ENCODE data around the gene DDX54.
"Not testable (repeated sequence)": the region's sequence is repeated elsewhere in the genome, so short reads cannot be mapped to it uniquely, and the experiment has no call there.

The DDX54 gene

DNA sequence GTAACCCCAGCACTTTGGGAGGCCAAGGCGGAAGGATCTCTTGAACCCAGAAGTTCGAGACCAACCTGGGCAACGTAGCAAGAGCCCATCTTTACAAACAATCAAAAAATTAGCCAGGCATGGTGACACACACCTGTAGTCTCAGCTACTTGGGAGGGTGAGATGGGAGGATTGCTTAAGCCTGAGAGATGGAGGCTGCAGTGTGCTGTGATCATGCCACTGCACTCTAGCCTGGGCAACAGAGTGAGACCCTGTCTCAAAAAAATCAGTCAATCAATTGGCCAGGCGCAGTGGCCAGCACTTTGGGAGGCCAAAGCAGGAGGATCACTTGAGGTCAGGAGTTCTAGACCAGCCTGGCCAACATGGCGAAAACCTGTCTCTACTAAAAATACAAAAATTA lies 21.5 kb upstream of the DDX54 start:
- H3K18ac ChIP-seq (ENCODE audit: low read length); H2BK120ac ChIP-seq (ENCODE audit: low read depth, low read length); DNase-seq (ENCODE audit: low spot score); H3K23ac ChIP-seq (ENCODE audit: low read depth, low read length, poor library complexity); H2AK5ac ChIP-seq (ENCODE audit: low read depth, low read length); H4K91ac ChIP-seq (ENCODE audit: low read depth, low read length, poor library complexity); H3K4me2 ChIP-seq (ENCODE audit: insufficient read depth, low read length, poor library complexity, severe bottlenecking); H2BK5ac ChIP-seq (ENCODE audit: low read length); H3K36me3 ChIP-seq (replicated peaks in 1 of 2; ENCODE audit: control insufficient read depth in 2 of 2, insufficient read depth in 2 of 2, low read length in 2 of 2); H3K14ac ChIP-seq (ENCODE audit: low read length); H3K4me1 ChIP-seq (ENCODE audit: control insufficient read depth in 2 of 2, insufficient read depth in 1 of 2, low read depth in 1 of 2, low read length in 2 of 2); H3K27me3 ChIP-seq (ENCODE audit: control insufficient read depth in 3 of 3, insufficient read depth in 3 of 3, low read depth in 1 of 3, low read length in 3 of 3); H2BK12ac ChIP-seq (ENCODE audit: low read length); H3K9ac ChIP-seq (ENCODE audit: low read depth, low read length, poor library complexity); H3K4me3 ChIP-seq (ENCODE audit: low read length in 2 of 2); H3K4ac ChIP-seq (ENCODE audit: low read length); H2BK15ac ChIP-seq (ENCODE audit: low read length); H3K27ac ChIP-seq (replicated peaks; ENCODE audit: low read length); H3K79me1 ChIP-seq (ENCODE audit: low read depth, low read length); H2AFZ ChIP-seq (ENCODE audit: low read length); H3K9me3 ChIP-seq (replicated peaks in 1 of 2; ENCODE audit: control insufficient read depth in 2 of 2, insufficient read depth in 1 of 2, low read depth in 1 of 2, low read length in 2 of 2); H4K8ac ChIP-seq (ENCODE audit: low read depth, low read length): not testable (repeated sequence)
- WGBS, 2 donors (ENCODE audit: extremely low coverage in 2 of 2, insufficient read length in 2 of 2, insufficient replicate concordance in 1 of 2) = no CpG with 5 or more reads among the region's 5 CpGs

DNA sequence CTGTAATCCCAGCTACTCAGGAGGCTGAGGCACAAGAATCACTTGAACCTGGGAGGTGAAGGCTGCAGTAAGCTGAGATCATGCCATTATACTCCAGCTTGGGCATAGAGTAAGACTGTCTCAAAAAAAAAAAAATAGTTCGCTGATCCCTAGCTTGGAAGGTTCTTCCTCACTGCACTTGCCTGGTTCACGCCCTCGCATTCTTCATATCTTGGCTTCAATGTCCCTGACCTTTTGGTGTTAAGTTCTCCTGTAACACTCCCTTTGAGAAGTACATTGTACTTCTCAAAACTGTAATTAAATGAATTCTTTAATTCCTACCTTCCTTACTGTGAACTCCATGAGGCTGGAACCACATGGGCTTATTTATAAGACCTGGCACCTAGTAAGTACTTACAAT lies 19.5 kb upstream of the DDX54 start:
- H3K9me3 ChIP-seq (replicated peaks in 1 of 2; ENCODE audit: control insufficient read depth in 2 of 2, insufficient read depth in 1 of 2, low read depth in 1 of 2, low read length in 2 of 2) = peaks cover 0 to 7% of the 10 kb centered on the region in 2 donors
- no peak overlapping the region for H3K9ac ChIP-seq (ENCODE audit: low read depth, low read length, poor library complexity)

DNA sequence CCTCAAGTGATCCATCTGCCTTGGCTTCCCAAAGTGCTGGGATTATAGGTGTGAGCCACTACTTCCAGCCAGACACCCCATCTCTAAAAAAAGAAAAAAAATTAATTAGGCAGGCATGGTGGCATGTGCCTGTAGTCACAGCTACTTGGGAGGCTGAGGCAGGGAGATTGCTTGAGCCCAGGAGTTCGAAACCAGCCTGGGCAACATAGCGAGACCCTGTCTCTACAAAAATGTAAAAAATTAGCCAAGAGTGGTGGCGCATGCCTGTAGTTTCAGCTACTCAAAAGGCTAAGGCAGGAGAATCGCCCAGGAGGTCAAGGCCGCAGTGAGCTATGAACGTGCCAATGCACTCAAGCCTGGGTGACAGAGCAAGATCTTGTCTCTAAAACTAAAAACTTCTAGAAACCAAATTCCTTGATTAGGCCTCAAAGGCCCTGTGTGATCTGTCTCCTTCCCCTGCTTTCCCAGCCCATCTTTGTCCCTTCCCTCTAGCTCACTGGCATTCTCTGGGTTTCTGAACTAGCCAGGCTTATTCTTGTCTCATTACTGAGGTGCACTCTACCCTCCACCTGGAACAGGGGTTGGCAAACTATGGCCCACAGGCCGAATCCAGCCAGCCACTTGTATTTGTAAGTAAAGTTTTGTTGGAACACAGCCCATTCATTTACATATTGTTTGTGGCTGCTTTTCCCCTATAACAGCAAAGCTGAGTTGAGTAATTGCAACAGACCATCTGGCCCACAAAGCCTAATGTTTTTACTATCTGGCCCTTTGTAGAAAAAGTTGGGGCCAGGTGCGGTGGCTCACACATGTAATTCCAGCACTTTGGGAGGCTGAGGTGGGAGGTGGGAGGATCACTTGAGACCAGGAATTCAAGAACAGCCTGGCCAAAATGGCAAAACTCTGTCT lies 18.8 kb upstream of the DDX54 start:
- H3K4me3 ChIP-seq (ENCODE audit: low read length in 2 of 2) = no peak overlapping the region
- no CpG with 5 or more reads among the region's 8 CpGs for WGBS, 2 donors (ENCODE audit: extremely low coverage in 2 of 2, insufficient read length in 2 of 2, insufficient replicate concordance in 1 of 2)

More for the DNA sequence above, 19.5 kb upstream of the DDX54 start:
- Histone ChIP-seq H3K4me1 (ENCODE audit: control insufficient read depth in 2 of 2, insufficient read depth in 1 of 2, low read depth in 1 of 2, low read length in 2 of 2) (no peaks in the 10 kb centered on the region), H3K18ac (ENCODE audit: low read length) (no peak overlapping the region), H3K36me3 (replicated peaks in 1 of 2; ENCODE audit: control insufficient read depth in 2 of 2, insufficient read depth in 2 of 2, low read length in 2 of 2) (no peaks in the 10 kb centered on the region), H4K8ac (ENCODE audit: low read depth, low read length) (no peak overlapping the region), H3K4ac (ENCODE audit: low read length) (no peak overlapping the region), H2BK12ac (ENCODE audit: low read length) (no peak overlapping the region), H2AK5ac (ENCODE audit: low read depth, low read length) (no peak overlapping the region), H3K4me2 (ENCODE audit: insufficient read depth, low read length, poor library complexity, severe bottlenecking) (no peak overlapping the region), H2BK120ac (ENCODE audit: low read depth, low read length) (no peak overlapping the region), H2BK5ac (ENCODE audit: low read length) (no peak overlapping the region), H3K23ac (ENCODE audit: low read depth, low read length, poor library complexity) (no peak overlapping the region), H3K79me1 (ENCODE audit: low read depth, low read length) (no peaks in the 10 kb centered on the region), H3K27ac (replicated peaks; ENCODE audit: low read length) (no peak overlapping the region), H3K4me3 (ENCODE audit: low read length in 2 of 2) (no peak overlapping the region), H3K27me3 (ENCODE audit: control insufficient read depth in 3 of 3, insufficient read depth in 3 of 3, low read depth in 1 of 3, low read length in 3 of 3) (no peaks in the 10 kb centered on the region), H4K91ac (ENCODE audit: low read depth, low read length, poor library complexity) (no peak overlapping the region), H2BK15ac (ENCODE audit: low read length) (no peak overlapping the region), H3K14ac (ENCODE audit: low read length) (no peak overlapping the region), H2AFZ (ENCODE audit: low read length) (no peak overlapping the region)
- no CpG with 5 or more reads among the region's 3 CpGs for WGBS, 2 donors (ENCODE audit: extremely low coverage in 2 of 2, insufficient read length in 2 of 2, insufficient replicate concordance in 1 of 2)
- DNase-seq (ENCODE audit: low spot score) = no peak

DNA sequence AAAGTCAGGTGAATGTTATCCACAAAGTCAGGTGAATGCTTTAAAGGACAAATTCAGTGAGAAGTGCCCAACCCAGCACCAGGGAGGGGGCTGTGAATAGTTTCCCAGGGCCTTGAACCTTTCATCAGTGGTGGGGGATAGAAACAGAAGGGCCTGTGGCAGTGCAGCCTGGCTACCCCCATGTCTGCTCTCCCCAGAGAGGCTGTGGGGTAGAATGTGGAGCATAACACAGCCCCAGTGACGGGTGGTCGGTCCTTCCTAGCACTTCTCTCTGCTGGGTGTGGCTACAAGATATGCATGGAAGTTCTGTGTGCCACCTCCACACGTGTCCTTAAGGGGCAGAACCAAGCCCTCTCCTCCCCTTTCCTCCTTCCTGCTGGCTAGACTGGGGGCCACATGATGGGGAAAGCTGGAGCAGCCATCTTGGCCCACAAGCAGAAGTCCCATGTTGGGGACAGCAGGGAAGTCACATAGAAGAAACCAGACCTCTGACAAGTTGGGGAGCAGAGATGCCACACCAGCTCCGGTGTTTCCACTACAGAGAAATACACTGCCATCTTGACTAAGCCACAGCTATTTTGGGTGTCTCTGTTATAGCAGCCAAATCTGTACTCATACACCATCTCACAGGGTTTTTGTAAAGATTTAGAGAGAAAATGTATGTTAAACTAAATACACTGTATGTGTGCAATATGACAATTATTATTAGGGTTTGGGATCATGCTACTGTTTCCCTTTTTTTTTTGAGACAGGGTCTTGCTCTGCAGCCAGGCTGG lies 17.2 kb upstream of the DDX54 start:
- Histone ChIP-seq H3K4ac (ENCODE audit: low read length) (no peak overlapping the region), H2AFZ (ENCODE audit: low read length) (no peak overlapping the region), H3K4me3 (ENCODE audit: low read length in 2 of 2) (no peak overlapping the region), H2BK5ac (ENCODE audit: low read length) (no peak overlapping the region), H2BK15ac (ENCODE audit: low read length) (no peak overlapping the region), H3K79me1 (ENCODE audit: low read depth, low read length) (no peaks in the 10 kb centered on the region), H3K18ac (ENCODE audit: low read length) (no peak overlapping the region), H3K36me3 (replicated peaks in 1 of 2; ENCODE audit: control insufficient read depth in 2 of 2, insufficient read depth in 2 of 2, low read length in 2 of 2) (no peaks in the 10 kb centered on the region), H3K9me3 (replicated peaks in 1 of 2; ENCODE audit: control insufficient read depth in 2 of 2, insufficient read depth in 1 of 2, low read depth in 1 of 2, low read length in 2 of 2) (peaks cover 0 to 7% of the 10 kb centered on the region in 2 donors), H2BK120ac (ENCODE audit: low read depth, low read length) (no peak overlapping the region), H2BK12ac (ENCODE audit: low read length) (no peak overlapping the region), H3K23ac (ENCODE audit: low read depth, low read length, poor library complexity) (no peak overlapping the region), H2AK5ac (ENCODE audit: low read depth, low read length) (no peak overlapping the region), H3K14ac (ENCODE audit: low read length) (no peak overlapping the region), H3K27ac (replicated peaks; ENCODE audit: low read length) (no peak overlapping the region), H3K4me2 (ENCODE audit: insufficient read depth, low read length, poor library complexity, severe bottlenecking) (no peak overlapping the region), H3K27me3 (ENCODE audit: control insufficient read depth in 3 of 3, insufficient read depth in 3 of 3, low read depth in 1 of 3, low read length in 3 of 3) (no peaks in the 10 kb centered on the region), H3K9ac (ENCODE audit: low read depth, low read length, poor library complexity) (no peak overlapping the region), H4K91ac (ENCODE audit: low read depth, low read length, poor library complexity) (no peak overlapping the region), H4K8ac (ENCODE audit: low read depth, low read length) (no peak overlapping the region), H3K4me1 (ENCODE audit: control insufficient read depth in 2 of 2, insufficient read depth in 1 of 2, low read depth in 1 of 2, low read length in 2 of 2) (no peaks in the 10 kb centered on the region)
- no CpG with 5 or more reads among the region's 4 CpGs for WGBS, 2 donors (ENCODE audit: extremely low coverage in 2 of 2, insufficient read length in 2 of 2, insufficient replicate concordance in 1 of 2)
- no peak for DNase-seq (ENCODE audit: low spot score)

More for the DNA sequence above, 18.8 kb upstream of the DDX54 start:
- no peak overlapping the region for H2BK120ac ChIP-seq (ENCODE audit: low read depth, low read length)
- no peak overlapping the region for H3K18ac ChIP-seq (ENCODE audit: low read length)
- no peak overlapping the region for H2BK12ac ChIP-seq (ENCODE audit: low read length)
- no peak overlapping the region for H2BK15ac ChIP-seq (ENCODE audit: low read length)
- H3K9me3 ChIP-seq (replicated peaks in 1 of 2; ENCODE audit: control insufficient read depth in 2 of 2, insufficient read depth in 1 of 2, low read depth in 1 of 2, low read length in 2 of 2) = peaks cover 0 to 7% of the 10 kb centered on the region in 2 donors
- no peaks in the 10 kb centered on the region for H3K79me1 ChIP-seq (ENCODE audit: low read depth, low read length)
- no peak overlapping the region for H3K27ac ChIP-seq (replicated peaks; ENCODE audit: low read length)
- H2BK5ac ChIP-seq (ENCODE audit: low read length) = no peak overlapping the region
- H4K8ac ChIP-seq (ENCODE audit: low read depth, low read length) = no peak overlapping the region
- no peak overlapping the region for H2AFZ ChIP-seq (ENCODE audit: low read length)
- no peaks in the 10 kb centered on the region for H3K4me1 ChIP-seq (ENCODE audit: control insufficient read depth in 2 of 2, insufficient read depth in 1 of 2, low read depth in 1 of 2, low read length in 2 of 2)
- H3K27me3 ChIP-seq (ENCODE audit: control insufficient read depth in 3 of 3, insufficient read depth in 3 of 3, low read depth in 1 of 3, low read length in 3 of 3) = no peaks in the 10 kb centered on the region
- H3K14ac ChIP-seq (ENCODE audit: low read length) = no peak overlapping the region
- no peak overlapping the region for H3K23ac ChIP-seq (ENCODE audit: low read depth, low read length, poor library complexity)
- no peaks in the 10 kb centered on the region for H3K36me3 ChIP-seq (replicated peaks in 1 of 2; ENCODE audit: control insufficient read depth in 2 of 2, insufficient read depth in 2 of 2, low read length in 2 of 2)
- H2AK5ac ChIP-seq (ENCODE audit: low read depth, low read length) = no peak overlapping the region
- no peak overlapping the region for H3K9ac ChIP-seq (ENCODE audit: low read depth, low read length, poor library complexity)
- no peak for DNase-seq (ENCODE audit: low spot score)
- no peak overlapping the region for H3K4me2 ChIP-seq (ENCODE audit: insufficient read depth, low read length, poor library complexity, severe bottlenecking)
- no peak overlapping the region for H4K91ac ChIP-seq (ENCODE audit: low read depth, low read length, poor library complexity)
- H3K4ac ChIP-seq (ENCODE audit: low read length) = no peak overlapping the region

Data from neuronal stem cell (in vitro differentiated cells).